ENCODE measurements around the gene TGM6. TPM values are rescaled to one million over a fixed set of nuclear protein-coding genes. Genes with fewer than 3 reads are reported as not detected.

TGM6 gene
- total RNA-seq, 4 donors from 2014 or later = 0.65 TPM; not detected in 3

DNA sequence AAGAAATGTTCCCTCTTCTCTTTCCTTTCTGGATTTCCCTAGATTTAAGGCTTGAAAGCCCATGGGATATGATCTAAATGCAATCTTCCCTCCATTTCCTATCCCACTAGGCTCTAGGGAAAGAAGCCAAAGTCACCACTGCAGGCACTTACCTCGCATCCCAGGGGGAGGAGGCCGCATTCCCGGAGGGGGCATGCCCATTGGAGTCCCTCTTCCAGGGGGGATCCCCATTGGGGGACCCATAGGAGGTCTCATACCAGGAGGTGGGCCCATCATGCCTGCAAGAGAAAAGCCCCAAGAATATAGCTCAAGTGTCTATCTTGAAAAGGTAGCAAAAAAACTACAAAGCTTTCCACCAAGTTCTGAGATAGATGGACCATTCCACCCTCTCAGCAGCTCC, 81.8 kb downstream of the TGM6 start:
- WGBS, 2 donors = 87 to 90% methylated on average over 3 of the region's 3 CpGs
- DNase-seq (ENCODE audit: low spot score in 2 of 2) = no peak
- intact Hi-C loops (cut with DNase I; ENCODE audit: low total_unique reads) = no loop called here
- TF ChIP-seq, protein P1, sequence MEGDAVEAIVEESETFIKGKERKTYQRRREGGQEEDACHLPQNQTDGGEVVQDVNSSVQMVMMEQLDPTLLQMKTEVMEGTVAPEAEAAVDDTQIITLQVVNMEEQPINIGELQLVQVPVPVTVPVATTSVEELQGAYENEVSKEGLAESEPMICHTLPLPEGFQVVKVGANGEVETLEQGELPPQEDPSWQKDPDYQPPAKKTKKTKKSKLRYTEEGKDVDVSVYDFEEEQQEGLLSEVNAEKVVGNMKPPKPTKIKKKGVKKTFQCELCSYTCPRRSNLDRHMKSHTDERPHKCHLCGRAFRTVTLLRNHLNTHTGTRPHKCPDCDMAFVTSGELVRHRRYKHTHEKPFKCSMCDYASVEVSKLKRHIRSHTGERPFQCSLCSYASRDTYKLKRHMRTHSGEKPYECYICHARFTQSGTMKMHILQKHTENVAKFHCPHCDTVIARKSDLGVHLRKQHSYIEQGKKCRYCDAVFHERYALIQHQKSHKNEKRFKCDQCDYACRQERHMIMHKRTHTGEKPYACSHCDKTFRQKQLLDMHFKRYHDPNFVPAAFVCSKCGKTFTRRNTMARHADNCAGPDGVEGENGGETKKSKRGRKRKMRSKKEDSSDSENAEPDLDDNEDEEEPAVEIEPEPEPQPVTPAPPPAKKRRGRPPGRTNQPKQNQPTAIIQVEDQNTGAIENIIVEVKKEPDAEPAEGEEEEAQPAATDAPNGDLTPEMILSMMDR (IDR thresholded peaks at IDR 0.05) = no peak
- TF ChIP-seq POLR2A (IDR thresholded peaks at IDR 0.05) = no peak
- H3K4me3 ChIP-seq (ENCODE audit: low read depth, poor library complexity, severe bottlenecking) = no peak overlapping the region

DNA sequence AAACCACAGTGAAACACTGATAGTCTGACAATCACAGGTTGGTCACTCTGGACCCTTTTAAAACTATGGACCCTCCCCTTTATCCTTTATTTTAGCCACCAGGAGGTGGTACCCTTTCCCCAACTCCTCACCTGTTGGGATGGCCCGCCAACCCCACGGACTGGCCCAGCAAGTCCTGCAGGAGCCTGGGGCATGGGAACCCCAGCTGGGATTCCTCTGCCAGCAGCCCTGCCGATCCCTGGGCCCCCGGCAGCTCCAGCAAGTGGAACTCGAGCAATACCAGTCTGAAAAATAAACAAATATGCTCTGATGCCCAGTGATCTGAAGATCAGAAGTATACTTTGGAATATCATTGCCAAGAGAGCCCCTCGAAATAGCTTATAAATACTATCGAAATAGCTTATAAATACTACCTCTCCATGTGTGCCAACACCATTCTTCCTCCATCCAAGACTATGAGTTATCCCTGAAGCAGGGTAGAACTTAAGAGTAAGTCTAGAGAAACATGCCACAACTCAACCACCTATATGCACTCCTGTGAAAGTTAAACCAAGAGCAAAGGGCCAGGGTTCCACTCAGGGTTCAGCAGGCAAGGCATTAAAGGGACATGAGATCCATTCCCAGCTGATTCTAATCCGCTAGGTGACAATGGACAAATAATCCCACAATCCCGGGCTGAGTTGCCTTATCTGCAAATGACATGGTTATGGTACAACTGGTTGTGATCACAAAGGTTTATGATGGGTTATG, 83.1 kb downstream of the TGM6 start:
- TF ChIP-seq, protein P1 (IDR thresholded peaks at IDR 0.05) = no peak
- TF ChIP-seq POLR2A (IDR thresholded peaks at IDR 0.05) = no peak
- intact Hi-C loops (cut with DNase I; ENCODE audit: low total_unique reads) = no loop called here
- DNase-seq (ENCODE audit: low spot score in 2 of 2) = no peak
- 73 to 76% methylated on average over 9 of the region's 9 CpGs for WGBS, 2 donors
- H3K4me3 ChIP-seq (ENCODE audit: low read depth, poor library complexity, severe bottlenecking) = no peak overlapping the region

DNA sequence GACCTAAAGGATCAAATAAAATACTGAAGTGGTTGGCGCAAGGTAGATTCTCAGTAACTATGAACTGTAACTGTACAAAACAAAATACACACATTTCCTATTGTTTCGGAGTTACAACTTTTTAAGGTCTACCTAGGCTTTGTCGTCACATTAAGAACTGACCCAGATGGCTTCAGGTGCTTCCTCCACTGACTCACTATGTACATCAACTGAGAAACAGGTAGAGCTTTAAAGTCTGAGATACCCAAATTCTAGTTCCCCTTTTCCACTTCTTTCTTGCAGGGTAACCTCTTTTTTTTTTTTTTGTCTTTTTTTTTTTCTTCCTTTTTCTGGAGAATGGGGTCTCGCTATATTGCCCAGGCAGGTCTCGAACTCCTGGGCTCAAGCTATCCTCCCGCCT, 84.4 kb downstream of the TGM6 start:
- no peak overlapping the region for H3K4me3 ChIP-seq (ENCODE audit: low read depth, poor library complexity, severe bottlenecking)
- intact Hi-C loops (cut with DNase I; ENCODE audit: low total_unique reads) = no loop called here
- no peak for DNase-seq (ENCODE audit: low spot score in 2 of 2)
- WGBS, 2 donors = 95 to 97% methylated on average over 6 of the region's 6 CpGs
- TF ChIP-seq, protein P1 (IDR thresholded peaks at IDR 0.05) = no peak
- TF ChIP-seq POLR2A (IDR thresholded peaks at IDR 0.05) = no peak

DNA sequence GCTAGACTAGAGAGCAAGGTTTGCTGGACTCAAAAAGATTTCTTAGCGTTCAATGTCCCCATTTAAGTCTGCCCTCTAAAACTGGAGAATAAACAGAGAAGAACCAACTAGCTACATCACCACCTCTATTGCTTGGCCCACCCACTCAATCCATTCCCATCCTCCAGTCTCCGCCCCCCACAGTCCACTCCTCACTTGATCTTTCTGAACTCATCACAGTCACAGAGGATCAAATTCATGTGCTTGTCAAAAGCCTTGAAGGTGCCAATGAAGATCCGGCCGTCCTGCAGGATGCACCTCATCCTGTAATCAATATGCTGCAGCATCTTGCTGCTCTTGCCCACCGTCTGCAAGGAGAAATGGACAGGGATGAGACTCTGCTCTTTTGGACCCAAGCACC, 86.7 kb downstream of the TGM6 start:
- H3K4me3 ChIP-seq (ENCODE audit: low read depth, poor library complexity, severe bottlenecking) = no peak overlapping the region
- TF ChIP-seq, protein P1 (IDR thresholded peaks at IDR 0.05) = no peak
- TF ChIP-seq POLR2A (IDR thresholded peaks at IDR 0.05) = no peak
- intact Hi-C loops (cut with DNase I; ENCODE audit: low total_unique reads) = no loop called here
- 80 to 89% methylated on average over 5 of the region's 5 CpGs for WGBS, 2 donors
- DNase-seq (ENCODE audit: low spot score in 2 of 2) = no peak

DNA sequence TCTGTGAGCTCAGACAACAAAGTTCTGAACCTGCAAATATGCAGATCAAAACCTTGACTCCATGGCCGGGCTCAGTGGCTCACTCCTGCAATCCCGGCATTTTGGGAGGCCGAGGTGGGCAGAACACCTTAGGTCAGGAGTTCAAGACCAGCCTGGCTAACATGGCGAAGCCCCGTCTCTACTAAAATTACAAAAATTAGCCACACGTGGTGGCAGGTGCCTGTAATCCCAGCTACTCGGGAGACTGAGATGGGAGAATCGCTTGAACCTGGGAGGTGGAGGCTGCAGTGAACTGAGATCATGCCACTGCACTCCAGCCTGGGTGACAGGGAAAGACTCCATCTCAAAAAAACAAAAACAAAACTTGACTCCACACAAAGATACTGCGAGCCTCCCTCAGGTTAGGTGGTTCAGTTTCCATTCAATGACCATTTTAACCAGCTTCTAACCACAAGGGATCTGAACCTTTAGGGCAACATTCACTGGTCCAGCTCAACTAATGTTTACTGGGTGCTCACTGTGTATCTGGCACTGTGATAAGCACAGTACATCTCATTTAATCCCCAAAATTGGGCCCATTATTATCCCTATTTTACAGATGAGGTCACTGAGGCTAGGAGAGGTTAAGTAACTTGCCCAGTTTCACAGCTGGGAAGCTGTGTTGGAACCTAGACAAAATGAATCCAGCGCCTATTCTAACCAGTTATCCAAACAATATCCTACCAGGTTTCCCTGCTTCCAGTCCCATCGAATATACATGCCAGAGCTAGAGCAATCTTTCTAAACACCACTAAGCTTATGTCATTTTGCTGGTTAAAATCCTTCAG, 88.1 kb downstream of the TGM6 start:
- TF ChIP-seq, protein P1 (IDR thresholded peaks at IDR 0.05) = no peak
- no peak for TF ChIP-seq POLR2A (IDR thresholded peaks at IDR 0.05)
- no peak overlapping the region for H3K4me3 ChIP-seq (ENCODE audit: low read depth, poor library complexity, severe bottlenecking)
- no peak for DNase-seq (ENCODE audit: low spot score in 2 of 2)
- intact Hi-C loops (cut with DNase I; ENCODE audit: low total_unique reads) = no loop called here
- 70 to 76% methylated on average over 11 of the region's 11 CpGs for WGBS, 2 donors

All from lower leg skin (tissue), 4 donors.